WI38 (cell line): ENCODE measurements around the gene NMRK2.
"Not testable (repeated sequence)": the region's sequence is repeated elsewhere in the genome, so short reads cannot be mapped to it uniquely, and the experiment has no call there.

Experiments
- H3K4me3 ChIP-seq: 2 replicates; pipeline ENCODE4 v1.5.1; 2011; ENCODE audit warnings: low read depth, mild to moderate bottlenecking, control low read depth, low read length
- CTCF ChIP-seq: IDR thresholded peaks from 2 replicates; pipeline ENCODE4 v1.5.1; 2012; ENCODE audit warnings: low read depth, mild to moderate bottlenecking, control low read depth, low read length

Gene NMRK2

GRCh38 chr19:3942790-3943409 is 10.0 kb downstream of the NMRK2 start:
- no peak for TF ChIP-seq CTCF
- H3K4me3 ChIP-seq: no peak overlapping the region

DNA sequence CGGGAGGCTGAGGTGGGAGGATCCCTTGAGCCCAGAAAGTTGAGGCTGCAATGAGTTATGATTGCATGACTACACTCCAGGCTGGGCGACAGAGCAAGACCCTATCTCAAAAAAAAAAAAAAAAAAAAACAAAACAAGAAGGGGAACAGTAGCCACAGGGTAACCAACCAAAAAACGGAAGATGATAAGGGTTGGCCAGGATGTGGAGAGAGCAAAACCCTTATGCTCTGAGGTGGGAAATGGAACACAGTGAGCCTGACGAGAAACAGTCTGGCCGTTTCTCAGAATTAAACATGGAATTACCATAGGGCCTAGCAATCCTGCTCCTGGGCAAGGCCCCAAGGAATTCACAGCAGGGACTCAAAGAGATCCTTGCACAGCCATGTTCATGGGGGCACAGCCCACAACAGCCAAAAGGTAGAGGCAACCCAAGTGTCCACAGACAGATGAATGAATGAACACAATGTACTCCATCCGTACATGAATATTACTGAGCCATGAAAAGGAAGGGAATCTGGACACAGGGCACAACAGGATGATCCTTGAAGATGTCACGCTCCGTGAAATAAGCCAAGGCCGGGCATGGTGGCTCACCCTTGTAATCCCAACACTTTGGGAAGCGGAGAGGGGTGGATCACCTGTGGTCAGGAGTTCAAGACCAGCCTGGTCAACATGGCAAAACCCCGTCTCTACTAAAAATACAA is 11.3 kb downstream of the NMRK2 start:
- no peak for TF ChIP-seq CTCF
- no peak overlapping the region for H3K4me3 ChIP-seq

- H3K4me3 ChIP-seq: no peak overlapping the region
- no peak for TF ChIP-seq CTCF
Observed at GRCh38 chr19:3945838-3946237, 13.0 kb downstream of the NMRK2 start.

GRCh38 chr19:3947316-3947933 is 14.6 kb downstream of the NMRK2 start:
- not testable (repeated sequence) for H3K4me3 ChIP-seq

DNA sequence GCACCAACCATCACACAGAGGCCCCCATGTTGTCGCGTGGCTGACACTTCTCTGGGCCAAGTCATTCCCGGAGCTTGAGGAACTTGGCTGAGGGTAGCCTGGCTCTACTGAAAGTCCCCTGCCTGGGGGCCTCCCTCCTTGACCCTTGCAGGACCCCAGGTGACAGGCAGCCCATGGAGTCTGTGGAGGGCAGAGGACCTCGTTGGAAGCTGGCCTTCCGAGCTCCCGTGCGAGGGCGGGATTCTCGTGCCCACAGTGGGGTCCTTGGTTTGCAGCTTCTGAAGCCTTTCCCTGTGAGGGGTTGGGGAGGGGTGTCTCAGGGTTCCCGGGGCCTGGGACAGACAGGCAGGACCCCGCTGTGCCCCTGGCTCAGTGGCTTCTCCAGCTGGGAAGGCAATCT is 16.4 kb downstream of the NMRK2 start:
- TF ChIP-seq CTCF: no peak

GRCh38 chr19:3949997-3950859 is 17.4 kb downstream of the NMRK2 start:
- H3K4me3 ChIP-seq: no peak overlapping the region
- TF ChIP-seq CTCF: no peak

More for the DNA sequence above, 16.4 kb downstream of the NMRK2 start:
- H3K4me3 ChIP-seq: no peak overlapping the region
